Hepatocyte (in vitro differentiated cells): ENCODE data around the gene ATP8B4. TPM values are rescaled to one million over a fixed set of nuclear protein-coding genes. Genes with fewer than 3 reads are reported as not detected.
A peak's percentile ranks its signal among the peaks of the same experiment; 100 is the strongest.

ENCODE experiments used
- DNase-seq: peaks from one replicate; pipeline ENCODE4 v3.0.0-alpha.2; 2016; ENCODE audit warnings: low spot score
- H2AFZ ChIP-seq: fragments of 200-600 bp; sonication (generic); 2 replicates; pipeline ENCODE4 v1.6.0; 2016; ENCODE audit warnings: antibody characterized with exemption, mild to moderate bottlenecking
- H3K27ac ChIP-seq: fragments of 200-600 bp; sonication (generic); 2 replicates; pipeline ENCODE4 v1.5.1; 2016; ENCODE audit warnings: mild to moderate bottlenecking
- H3K27me3 ChIP-seq: fragments of 200-600 bp; sonication (generic); 2 replicates; pipeline ENCODE4 v1.6.1; 2016
- H3K36me3 ChIP-seq: fragments of 200-600 bp; sonication (generic); replicated peaks from 2 replicates; pipeline ENCODE4 v1.5.1; 2016; ENCODE audit warnings: low read depth; ENCODE audit not compliant: insufficient read depth
- H3K4me1 ChIP-seq: fragments of 200-600 bp; sonication (generic); 2 replicates; pipeline ENCODE4 v1.5.1; 2016; ENCODE audit warnings: mild to moderate bottlenecking, moderate library complexity; ENCODE audit not compliant: insufficient read depth
- H3K4me2 ChIP-seq: fragments of 200-600 bp; sonication (generic); 2 replicates; pipeline ENCODE4 v1.6.0; 2016
- H3K4me3 ChIP-seq: fragments of 200-600 bp; sonication (generic); 2 replicates; pipeline ENCODE4 v1.5.1; 2016; ENCODE audit warnings: mild to moderate bottlenecking
- H3K79me2 ChIP-seq: fragments of 200-600 bp; sonication (generic); 2 replicates; pipeline ENCODE4 v1.6.0; 2017; ENCODE audit warnings: mild to moderate bottlenecking
- H3K9me2 ChIP-seq: fragments of 200-600 bp; sonication (generic); replicated peaks from 2 replicates; pipeline ENCODE4 v1.6.0; 2017; ENCODE audit warnings: mild to moderate bottlenecking; ENCODE audit not compliant: insufficient read depth
- H3K9me3 ChIP-seq: fragments of 200-600 bp; sonication (generic); 2 replicates; pipeline ENCODE4 v1.5.1; 2016; ENCODE audit warnings: low read depth, mild to moderate bottlenecking
- H4K20me1 ChIP-seq: fragments of 200-600 bp; sonication (generic); 2 replicates; pipeline ENCODE4 v1.6.0; 2016; ENCODE audit warnings: mild to moderate bottlenecking; ENCODE audit not compliant: insufficient read depth, poor library complexity, severe bottlenecking
- EZH2 ChIP-seq: fragments of 200-600 bp; sonication (generic); IDR thresholded peaks from 2 replicates; pipeline ENCODE4 v1.6.1; 2016; ENCODE audit warnings: antibody characterized with exemption, mild to moderate bottlenecking, borderline replicate concordance
- EZH2phosphoT487 ChIP-seq: fragments of 200-600 bp; sonication (generic); IDR thresholded peaks from one replicate; pipeline ENCODE4 v1.6.1; 2018; ENCODE audit warnings: antibody characterized with exemption, mild to moderate bottlenecking, low read depth, moderate library complexity; ENCODE audit not compliant: unreplicated experiment, severe bottlenecking
- WGBS: methylation state at CpG from one replicate; pipeline ENCODE4 v1.1.6; 2016; ENCODE audit warnings: low lambda C conversion rate; ENCODE audit errors: missing lambda C conversion rate; 5-methylcytosine and 5-hydroxymethylcytosine counted together
- polyA plus RNA-seq: library from polyadenylated mRNA; unstranded; fragments of >200 nt; fragmentation: Nextera tagmentation; extraction: Ambion mirVana; gene quantifications from 2 replicates; pipeline ENCODE4 v1.2.1, GENCODE V29; 2016
- total RNA-seq: library from RNA; depleted of rRNA; stranded (reverse); fragments of >200 nt; gene quantifications from 2 replicates; pipeline ENCODE4 v1.2.3, GENCODE V29; 2014
- TF ChIP-seq, protein P1 (sequence below): fragments of 200-600 bp; sonication (generic); IDR thresholded peaks from 2 replicates; pipeline ENCODE4 v1.5.1; 2016; ENCODE audit warnings: antibody characterized with exemption, mild to moderate bottlenecking; ENCODE audit not compliant: poor library complexity

Gene ATP8B4
- total and polyA plus RNA-seq, 2 experiments from 2014 or later: 1.3 to 9.5 TPM

DNA sequence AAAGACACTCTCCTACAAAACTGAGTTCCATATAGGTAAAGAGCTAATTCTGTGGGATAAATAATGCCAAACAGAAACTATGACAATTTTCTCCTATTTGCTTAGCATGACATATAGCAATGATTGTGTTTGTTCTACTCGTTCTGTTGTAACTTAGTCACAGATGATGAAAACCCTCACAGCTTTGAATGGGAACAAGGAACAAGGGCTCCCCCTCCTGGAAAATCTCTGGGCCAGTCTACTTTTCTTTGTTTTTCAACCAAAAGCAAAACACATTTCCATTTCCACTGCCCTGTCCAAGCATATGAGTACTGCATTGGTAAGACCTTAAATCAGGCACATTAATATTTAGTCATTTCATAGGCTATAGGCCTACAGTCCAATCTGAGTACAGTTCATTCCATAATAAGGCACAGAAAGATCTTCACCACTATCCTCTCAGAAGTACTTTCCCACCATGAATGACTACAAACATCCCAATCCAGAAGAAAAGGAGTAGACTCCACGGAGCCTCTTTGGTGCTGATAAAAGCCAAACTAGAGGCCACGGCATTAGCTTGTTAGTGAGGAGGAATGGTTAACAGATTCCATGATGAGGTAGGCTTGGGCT lies 67.1 kb downstream of the ATP8B4 start:
- H3K27ac ChIP-seq: peak overlapping the region; percentile 87
- DNase-seq: peak; percentile 83
- no peaks in the 10 kb centered on the region for H3K27me3 ChIP-seq

DNA sequence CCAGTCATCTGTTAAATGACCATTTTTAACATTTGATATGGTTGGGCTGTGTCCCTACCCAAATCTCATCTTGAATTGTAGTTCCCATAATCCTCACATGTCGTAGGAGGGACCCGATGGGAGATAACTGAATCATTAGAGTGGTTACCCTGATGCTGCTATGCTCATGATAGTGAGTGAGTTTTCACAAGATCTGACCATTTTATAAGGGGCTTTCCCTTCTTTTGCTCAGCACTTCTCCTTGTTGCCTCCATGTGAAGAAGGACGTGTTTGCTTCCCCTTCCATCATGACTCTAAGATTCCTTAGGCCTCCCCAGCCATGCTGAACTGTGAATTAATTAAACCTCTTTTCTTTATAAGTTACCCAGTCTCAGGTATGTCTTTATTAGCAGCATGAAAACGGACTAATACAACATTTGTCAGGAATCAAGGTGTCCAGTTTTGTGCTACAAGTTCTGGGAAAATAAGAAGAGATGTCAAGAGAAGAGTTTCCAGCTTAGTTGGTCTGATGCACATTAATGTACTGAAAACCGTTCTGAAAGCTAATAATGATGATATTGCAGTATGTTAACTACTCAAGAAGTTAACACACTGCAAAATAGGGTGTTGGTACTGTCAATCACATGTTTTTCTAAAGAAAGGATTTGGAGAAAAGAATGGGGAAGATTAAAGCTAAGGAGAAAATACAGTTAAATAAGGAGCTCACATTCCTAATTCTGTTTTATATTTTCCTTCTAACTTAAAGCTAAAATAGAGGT lies 67.9 kb downstream of the ATP8B4 start:
- Histone ChIP-seq H3K79me2 (no peaks in the 10 kb centered on the region), H3K27me3 (no peaks in the 10 kb centered on the region), H3K4me2 (peak overlapping the region; percentile 22), H3K4me3 (no peak overlapping the region), H3K36me3 (no peaks in the 10 kb centered on the region), H3K27ac (peak overlapping the region; percentile 50), H4K20me1 (no peaks in the 10 kb centered on the region), H3K9me3 (no peaks in the 10 kb centered on the region), H3K9me2 (no peaks in the 10 kb centered on the region), H3K4me1 (no peaks in the 10 kb centered on the region), H2AFZ (no peak overlapping the region)
- TF ChIP-seq, protein P1, sequence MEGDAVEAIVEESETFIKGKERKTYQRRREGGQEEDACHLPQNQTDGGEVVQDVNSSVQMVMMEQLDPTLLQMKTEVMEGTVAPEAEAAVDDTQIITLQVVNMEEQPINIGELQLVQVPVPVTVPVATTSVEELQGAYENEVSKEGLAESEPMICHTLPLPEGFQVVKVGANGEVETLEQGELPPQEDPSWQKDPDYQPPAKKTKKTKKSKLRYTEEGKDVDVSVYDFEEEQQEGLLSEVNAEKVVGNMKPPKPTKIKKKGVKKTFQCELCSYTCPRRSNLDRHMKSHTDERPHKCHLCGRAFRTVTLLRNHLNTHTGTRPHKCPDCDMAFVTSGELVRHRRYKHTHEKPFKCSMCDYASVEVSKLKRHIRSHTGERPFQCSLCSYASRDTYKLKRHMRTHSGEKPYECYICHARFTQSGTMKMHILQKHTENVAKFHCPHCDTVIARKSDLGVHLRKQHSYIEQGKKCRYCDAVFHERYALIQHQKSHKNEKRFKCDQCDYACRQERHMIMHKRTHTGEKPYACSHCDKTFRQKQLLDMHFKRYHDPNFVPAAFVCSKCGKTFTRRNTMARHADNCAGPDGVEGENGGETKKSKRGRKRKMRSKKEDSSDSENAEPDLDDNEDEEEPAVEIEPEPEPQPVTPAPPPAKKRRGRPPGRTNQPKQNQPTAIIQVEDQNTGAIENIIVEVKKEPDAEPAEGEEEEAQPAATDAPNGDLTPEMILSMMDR: no peak
- no peak for TF ChIP-seq EZH2
- TF ChIP-seq EZH2phosphoT487: no peak
- no peak for DNase-seq
- 86% methylated on average over 5 of the region's 5 CpGs for WGBS

More for the DNA sequence above, 67.1 kb downstream of the ATP8B4 start:
- no peaks in the 10 kb centered on the region for H3K4me1 ChIP-seq
- no peaks in the 10 kb centered on the region for H3K9me3 ChIP-seq
- peak overlapping the region; percentile 22 for H3K4me2 ChIP-seq
- no peak overlapping the region for H2AFZ ChIP-seq
- no peak overlapping the region for H3K4me3 ChIP-seq
- H3K36me3 ChIP-seq: no peaks in the 10 kb centered on the region
- 9% methylated on average over 3 of the region's 3 CpGs for WGBS
- no peaks in the 10 kb centered on the region for H3K9me2 ChIP-seq
- H4K20me1 ChIP-seq: no peaks in the 10 kb centered on the region
- TF ChIP-seq EZH2: no peak
- no peak for TF ChIP-seq EZH2phosphoT487
- TF ChIP-seq, protein P1: peak; percentile 92
- no peaks in the 10 kb centered on the region for H3K79me2 ChIP-seq

DNA sequence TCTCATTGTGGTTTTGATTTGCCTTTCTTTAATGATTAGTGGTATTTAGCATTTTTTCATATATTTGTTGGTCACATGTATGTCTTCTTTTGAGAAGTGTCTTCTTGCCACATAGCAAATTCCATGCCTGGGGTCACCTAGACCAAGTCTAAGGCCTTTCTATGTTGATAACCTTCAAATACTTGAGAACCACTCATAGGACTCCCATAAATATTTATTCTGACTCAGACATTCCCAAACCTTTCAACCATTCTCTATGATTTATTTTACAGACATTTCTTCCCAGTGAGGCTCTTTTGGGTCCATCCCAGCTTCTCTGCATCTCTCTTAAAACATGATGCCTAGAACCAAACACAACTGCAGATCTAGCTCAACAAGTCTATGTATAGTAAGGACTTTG lies 69.2 kb downstream of the ATP8B4 start:
- no peaks in the 10 kb centered on the region for H3K9me2 ChIP-seq
- no peaks in the 10 kb centered on the region for H4K20me1 ChIP-seq
- TF ChIP-seq, protein P1: no peak

More for the DNA sequence above, 69.2 kb downstream of the ATP8B4 start:
- no peak overlapping the region for H3K27ac ChIP-seq
- H3K9me3 ChIP-seq: no peaks in the 10 kb centered on the region
- H3K4me1 ChIP-seq: no peaks in the 10 kb centered on the region
- H3K27me3 ChIP-seq: no peaks in the 10 kb centered on the region
- H3K4me2 ChIP-seq: no peak overlapping the region
- no peaks in the 10 kb centered on the region for H3K36me3 ChIP-seq
- no peak for DNase-seq
- no peaks in the 10 kb centered on the region for H3K79me2 ChIP-seq
- H2AFZ ChIP-seq: no peak overlapping the region
- no peak overlapping the region for H3K4me3 ChIP-seq
